ENCODE data around the gene TANK. TPM values are rescaled to one million over a fixed set of nuclear protein-coding genes. Genes with fewer than 3 reads are reported as not detected.

Gene TANK
- total and polyA plus RNA-seq, 2 of the 8 experiments (the other 6 are each of a cell fraction or from before 2014, with no cell fraction given), result 7.0 to 26.1 TPM

GRCh38 chr2:161147856-161148255 lies 12.4 kb upstream of the TANK start (continued):
- TF ChIP-seq CHD7 (IDR thresholded peaks at IDR 0.05; ENCODE audit: insufficient replicate concordance, low read length) (no peak), PHF8 (conservative IDR thresholded peaks at IDR 0.05; ENCODE audit: low read depth, low read length) (no peak), NRF1 (IDR thresholded peaks at IDR 0.05; ENCODE audit: low read depth, low read length) (no peak), RAD21 (IDR thresholded peaks at IDR 0.05 in 1 of 2, conservative IDR thresholded peaks at IDR 0.05 in 1 of 2; ENCODE audit: low read depth in 2 of 2, low read length in 2 of 2) (no peak), GTF2F1 (IDR thresholded peaks at IDR 0.05; ENCODE audit: borderline replicate concordance, low read depth, low read length) (no peak), EGR1 (IDR thresholded peaks at IDR 0.05; ENCODE audit: borderline replicate concordance, low read depth, low read length) (no peak)

Data from H1 (cell line).